Measurements from ENCODE around the gene NAALADL2.

Gene NAALADL2

GRCh38 chr3:175704366-175705055, 845.4 kb downstream of the NAALADL2 start:
- TF ChIP-seq TAF1 (IDR thresholded peaks at IDR 0.05; ENCODE audit: low read depth) (no peak), MAX (IDR thresholded peaks at IDR 0.05) (no peak), CEBPB (IDR thresholded peaks at IDR 0.05) (no peak), FOXM1 (IDR thresholded peaks at IDR 0.05; ENCODE audit: borderline replicate concordance, low read depth) (no peak), ZBTB7A (IDR thresholded peaks at IDR 0.05; ENCODE audit: low read depth) (no peak), NFIC (IDR thresholded peaks at IDR 0.05) (no peak), USF1 (IDR thresholded peaks at IDR 0.05) (no peak), CREB1 (IDR thresholded peaks at IDR 0.05; ENCODE audit: low read depth) (no peak), YY1 (IDR thresholded peaks at IDR 0.05; ENCODE audit: low read depth) (no peak), REST (IDR thresholded peaks at IDR 0.05; ENCODE audit: low read depth) (no peak), EP300 (IDR thresholded peaks at IDR 0.05; ENCODE audit: borderline replicate concordance) (no peak)

GRCh38 chr3:175713268-175713667, 854.1 kb downstream of the NAALADL2 start:
- TF ChIP-seq REST (IDR thresholded peaks at IDR 0.05; ENCODE audit: low read depth) (no peak), MAX (IDR thresholded peaks at IDR 0.05) (no peak), EP300 (IDR thresholded peaks at IDR 0.05; ENCODE audit: borderline replicate concordance) (no peak), NFIC (IDR thresholded peaks at IDR 0.05) (no peak), EGR1 (IDR thresholded peaks at IDR 0.05) (no peak), FOXM1 (IDR thresholded peaks at IDR 0.05; ENCODE audit: borderline replicate concordance, low read depth) (no peak), RAD21 (IDR thresholded peaks at IDR 0.05; ENCODE audit: low read depth) (no peak), USF1 (IDR thresholded peaks at IDR 0.05) (no peak), ZBTB7A (IDR thresholded peaks at IDR 0.05; ENCODE audit: low read depth) (no peak), CEBPB (IDR thresholded peaks at IDR 0.05) (no peak), TAF1 (IDR thresholded peaks at IDR 0.05; ENCODE audit: low read depth) (no peak), YY1 (IDR thresholded peaks at IDR 0.05; ENCODE audit: low read depth) (no peak)

- TF ChIP-seq EGR1 (IDR thresholded peaks at IDR 0.05) (no peak), USF1 (IDR thresholded peaks at IDR 0.05) (no peak), TCF12 (IDR thresholded peaks at IDR 0.05; ENCODE audit: low read depth) (no peak), ZBTB7A (IDR thresholded peaks at IDR 0.05; ENCODE audit: low read depth) (no peak), YY1 (IDR thresholded peaks at IDR 0.05; ENCODE audit: low read depth) (no peak), TAF1 (IDR thresholded peaks at IDR 0.05; ENCODE audit: low read depth) (no peak), REST (IDR thresholded peaks at IDR 0.05; ENCODE audit: low read depth) (no peak), RAD21 (IDR thresholded peaks at IDR 0.05; ENCODE audit: low read depth) (no peak), CEBPB (IDR thresholded peaks at IDR 0.05) (no peak)
Measured at GRCh38 chr3:175716446-175716845, 857.3 kb downstream of the NAALADL2 start.

- no peak for TF ChIP-seq MAX (IDR thresholded peaks at IDR 0.05)
- TF ChIP-seq REST (IDR thresholded peaks at IDR 0.05; ENCODE audit: low read depth) = no peak
- TF ChIP-seq USF1 (IDR thresholded peaks at IDR 0.05) = no peak
- TF ChIP-seq TCF12 (IDR thresholded peaks at IDR 0.05; ENCODE audit: low read depth) = no peak
- no peak for TF ChIP-seq EP300 (IDR thresholded peaks at IDR 0.05; ENCODE audit: borderline replicate concordance)
- TF ChIP-seq RAD21 (IDR thresholded peaks at IDR 0.05; ENCODE audit: low read depth) = no peak
- TF ChIP-seq ZBTB7A (IDR thresholded peaks at IDR 0.05; ENCODE audit: low read depth) = no peak
- TF ChIP-seq CEBPB (IDR thresholded peaks at IDR 0.05) = no peak
- TF ChIP-seq TAF1 (IDR thresholded peaks at IDR 0.05; ENCODE audit: low read depth) = no peak
- no peak for TF ChIP-seq EGR1 (IDR thresholded peaks at IDR 0.05)
- TF ChIP-seq TEAD4 (IDR thresholded peaks at IDR 0.05) = no peak
- TF ChIP-seq NFIC (IDR thresholded peaks at IDR 0.05) = no peak
- no peak for TF ChIP-seq FOXM1 (IDR thresholded peaks at IDR 0.05; ENCODE audit: borderline replicate concordance, low read depth)
- TF ChIP-seq CREB1 (IDR thresholded peaks at IDR 0.05; ENCODE audit: low read depth) = no peak
- TF ChIP-seq YY1 (IDR thresholded peaks at IDR 0.05; ENCODE audit: low read depth) = no peak
Measured at GRCh38 chr3:175726228-175726627, 867.1 kb downstream of the NAALADL2 start.
